ENCODE measurements around the gene PIGC.

DNA sequence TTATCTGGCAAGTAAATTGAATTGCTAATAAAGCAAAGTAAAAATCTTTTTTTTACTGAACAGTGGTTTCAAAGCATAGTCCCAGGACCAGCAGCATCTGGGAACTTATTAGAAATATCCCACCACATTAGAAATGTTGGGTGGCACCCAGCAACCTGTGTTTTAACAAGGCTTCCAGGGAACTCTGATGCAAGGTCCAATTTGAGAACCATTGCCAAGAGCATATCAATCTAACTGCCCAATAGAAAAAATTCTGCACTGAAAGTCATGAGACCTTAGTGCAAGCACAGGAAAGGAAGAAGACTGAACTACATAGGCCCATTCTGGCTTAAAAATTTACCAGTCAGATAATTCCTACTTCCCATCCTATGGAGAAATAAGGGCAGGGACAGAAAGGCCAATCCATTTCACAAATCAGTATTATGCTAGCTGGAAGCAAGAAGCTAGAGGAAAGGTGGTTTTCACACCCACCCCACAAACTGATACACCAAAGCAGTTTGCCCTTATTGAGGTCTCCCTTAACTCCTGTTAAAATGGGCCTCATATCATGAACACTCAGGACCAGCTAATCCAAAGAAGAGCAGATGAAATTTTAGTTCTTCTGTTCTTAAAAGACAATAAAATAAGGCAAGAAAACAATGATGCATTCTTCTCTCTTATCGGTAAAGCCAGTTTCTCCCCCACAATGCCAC is 40.8 kb downstream of the PIGC start:
- no peak for TF ChIP-seq TAF1 (IDR thresholded peaks at IDR 0.05; ENCODE audit: low read depth, low read length)
- TF ChIP-seq POLR2A (IDR thresholded peaks at IDR 0.05; ENCODE audit: low read depth, low read length): no peak
- TF ChIP-seq POLR2AphosphoS5 (IDR thresholded peaks at IDR 0.05; ENCODE audit: low read depth, low read length): no peak
- TF ChIP-seq SPI1 (IDR thresholded peaks at IDR 0.05; ENCODE audit: low read depth, low read length): no peak
